HepG2 (cell line): ENCODE data around the gene INSRR. TPM values are rescaled to one million over a fixed set of nuclear protein-coding genes. Genes with fewer than 3 reads are reported as not detected.

Source experiments
- ATAC-seq: fragments of 200-7000 bp; cut with Tn5 transposase; 3 replicates; pipeline ENCODE4 v1.9.1; 2020; ENCODE audit warnings: mild to moderate bottlenecking, moderate library complexity
- BruUV-seq: library from RNA; stranded (reverse); fragments of 400-500 nt; replicated peaks from 2 replicates; lab custom pipeline; 2021; lab: Mats Ljungman, UMichigan
- CTCF ChIA-PET: fragments of 300-600 bp; formaldehyde crosslinking; extraction: SDS; loops from one replicate; lab custom pipeline; 2021; ENCODE audit warnings: low total read pairs, inconsistent platforms, low intra/inter-chr PET ratio; lab: Yijun Ruan, JAX
- POLR2A ChIA-PET: fragments of 350-600 bp; sonication (Branson Sonifier 250); formaldehyde crosslinking; loops from one replicate; lab custom pipeline; 2020; ENCODE audit warnings: antibody characterized with exemption, inconsistent platforms; lab: Yijun Ruan, JAX
- DNase-seq: peaks from one replicate; pipeline ENCODE4 v3.0.0-alpha.2; 2015; ENCODE audit warnings: low spot score
- FAIRE-seq: peaks from 3 replicates; lab custom pipeline; 2011; peaks lifted over from hg19 to GRCh38; lab: Jason Lieb, UNC
- H2AFZ ChIP-seq: one replicate; pipeline ENCODE4 v1.6.1; 2011; ENCODE audit warnings: low read length, inconsistent platforms
- H3K27ac ChIP-seq: fragments of 300-600 bp; 3 replicates; pipeline ENCODE4 v1.8.0; 2011; ENCODE audit warnings: mixed run types, mild to moderate bottlenecking, mixed read lengths, low read length, inconsistent platforms; ENCODE audit not compliant: insufficient read depth; ENCODE audit errors: extremely low read length
- H3K27me3 ChIP-seq, 2 experiments: fragments of 200-600 bp in 1 of 2; 2 replicates in 1 of 2; 3 replicates in 1 of 2; pipeline versions ENCODE4 v1.6.0 to v1.8.0; 2011; ENCODE audit warnings: low read length in 2 of 2, mild to moderate bottlenecking in 2 of 2, moderate library complexity in 2 of 2, inconsistent platforms in 1 of 2; ENCODE audit not compliant: insufficient read depth in 2 of 2, control insufficient read depth in 1 of 2
- H3K36me3 ChIP-seq, 2 experiments: fragments of 200-600 bp in 1 of 2; replicated peaks in 1 of 2; 2 replicates in 1 of 2; 3 replicates in 1 of 2; pipeline versions ENCODE4 v1.5.1 to v1.8.0; 2011; ENCODE audit warnings: low read length in 2 of 2, inconsistent platforms in 1 of 2; ENCODE audit not compliant: insufficient read depth in 2 of 2, control insufficient read depth in 1 of 2
- H3K4me1 ChIP-seq: 2 replicates; pipeline ENCODE4 v1.5.1; 2012; ENCODE audit warnings: low read length, inconsistent platforms; ENCODE audit not compliant: insufficient read depth
- H3K4me2 ChIP-seq: 2 replicates; pipeline ENCODE4 v1.6.0; 2011; ENCODE audit warnings: low read depth, low read length, inconsistent platforms
- H3K4me3 ChIP-seq, 3 experiments: fragments of 200-600 bp in 1 of 3; sonication (generic), shearing (Covaris generic) in 1 of 3; replicated peaks in 1 of 3; 2 replicates each; pipeline ENCODE4 v1.5.1; 2011 to 2016; ENCODE audit warnings: low read length in 3 of 3, inconsistent platforms in 2 of 3, low read depth in 2 of 3, mild to moderate bottlenecking in 2 of 3, control low read depth in 1 of 3, mixed read lengths in 1 of 3; ENCODE audit not compliant: insufficient read depth in 1 of 3
- H3K79me2 ChIP-seq: one replicate; pipeline ENCODE4 v1.6.1; 2011; ENCODE audit warnings: low read length, inconsistent platforms; ENCODE audit not compliant: insufficient read depth
- H3K9ac ChIP-seq: 2 replicates; pipeline ENCODE4 v1.6.0; 2011; ENCODE audit warnings: mild to moderate bottlenecking, low read depth, low read length, inconsistent platforms; ENCODE audit not compliant: insufficient read depth
- H3K9me3 ChIP-seq: 2 replicates; pipeline ENCODE4 v1.5.1; 2012; ENCODE audit warnings: mild to moderate bottlenecking, low read length
- H4K20me1 ChIP-seq: 2 replicates; pipeline ENCODE4 v1.6.0; 2011; ENCODE audit warnings: inconsistent platforms, mild to moderate bottlenecking, low read length, moderate library complexity; ENCODE audit not compliant: insufficient read depth
- MTA3 ChIP-seq: sonication (generic); formaldehyde crosslinking; IDR thresholded peaks from 2 replicates; pipeline ENCODE4 v1.4.0; 2020; ENCODE audit warnings: missing genetic modification reagents
- TRIM24 ChIP-seq: sonication (generic); formaldehyde crosslinking; IDR thresholded peaks from 2 replicates; pipeline ENCODE4 v1.8.0; 2022; ENCODE audit warnings: mild to moderate bottlenecking, missing genetic modification reagents
- U2AF2 ChIP-seq: fragments of 200-400 bp; formaldehyde crosslinking; IDR thresholded peaks from 2 replicates; pipeline ENCODE4 v1.6.1; 2017; ENCODE audit warnings: low read depth, mild to moderate bottlenecking, low read length
- ZNF124 ChIP-seq: sonication (generic); formaldehyde crosslinking; IDR thresholded peaks from 2 replicates; pipeline ENCODE4 v1.4.0; 2020; ENCODE audit warnings: missing genetic modification reagents
- ZNF776 ChIP-seq: sonication (generic); formaldehyde crosslinking; IDR thresholded peaks from 2 replicates; pipeline ENCODE4 v1.4.0; 2020; ENCODE audit warnings: mild to moderate bottlenecking, missing genetic modification reagents
- WGBS: methylation state at CpG from one replicate; pipeline ENCODE4 v1.1.6; 2017; ENCODE audit warnings: low lambda C conversion rate; 5-methylcytosine and 5-hydroxymethylcytosine counted together
- in situ Hi-C: cut with HindIII; loops from 2 replicates; pipeline ENCODE4 v1.10.0; 2017; ENCODE audit warnings: low pct_unique_long_range_greater_than_20kb; ENCODE audit not compliant: extremely low pct_ligation_motif_present
- intact Hi-C: fragments of 100-400 bp; cut with micrococcal nuclease; formaldehyde crosslinking; loops from one replicate; pipeline ENCODE4 v1.10.0; 2022; ENCODE audit not compliant: unreplicated experiment
- polyA plus RNA-seq, 8 experiments: library from polyadenylated mRNA; depleted of rRNA in 3 of 8; stranded (reverse) in 7 of 8; unstranded in 1 of 8; fragments of >200 nt; fragmentation: Illumina TruSeq in 4 of 8; extraction: Trizol in 4 of 8; gene quantifications; 2 replicates each; pipeline versions ENCODE4 v1.2.1 to v1.2.3, GENCODE V29; 2011 to 2016; ENCODE audit warnings: low read depth in 4 of 8, missing spikeins in 1 of 8, mixed read lengths in 1 of 8; ENCODE audit not compliant: insufficient read depth in 1 of 8
- total RNA-seq, 5 experiments: library from RNA; depleted of rRNA; stranded (reverse); fragments of >200 nt; fragmentation: Illumina TruSeq; extraction: Trizol; gene quantifications; 2 replicates each; pipeline ENCODE4 v1.2.3, GENCODE V29; 2016; ENCODE audit warnings: low read depth in 1 of 5
- TF ChIP-seq, protein P1 (sequence below): sonication (generic); formaldehyde crosslinking; IDR thresholded peaks from 2 replicates; pipeline ENCODE4 v1.4.0; 2020; ENCODE audit warnings: missing genetic modification reagents
- TF ChIP-seq, protein P2 (sequence below): sonication (generic); IDR thresholded peaks from 2 replicates; pipeline ENCODE4 v1.6.1; 2016; ENCODE audit warnings: low read depth, borderline replicate concordance
- TF ChIP-seq, protein P3 (sequence below): sonication (generic); formaldehyde crosslinking; IDR thresholded peaks from 2 replicates; pipeline ENCODE4 v1.8.0; 2022; ENCODE audit warnings: mild to moderate bottlenecking, missing genetic modification reagents; ENCODE audit not compliant: insufficient replicate concordance
- TF ChIP-seq, protein P4 (sequence below): sonication (generic); formaldehyde crosslinking; IDR thresholded peaks from 2 replicates; pipeline ENCODE4 v1.5.0; 2020; ENCODE audit warnings: mild to moderate bottlenecking, missing genetic modification reagents
- TF ChIP-seq, protein P5 (sequence below): sonication (generic); formaldehyde crosslinking; IDR thresholded peaks from 2 replicates; pipeline ENCODE4 v1.5.1; 2020; ENCODE audit warnings: missing genetic modification reagents, mild to moderate bottlenecking, borderline replicate concordance
- TF ChIP-seq, protein P6 (sequence below): sonication (generic); formaldehyde crosslinking; IDR thresholded peaks from 2 replicates; pipeline ENCODE4 v1.4.0; 2020; ENCODE audit warnings: missing genetic modification reagents

Gene INSRR
- total and polyA plus RNA-seq, 2 of the 13 experiments (the other 11 are each of a cell fraction or from before 2014, with no cell fraction given): not detected

DNA sequence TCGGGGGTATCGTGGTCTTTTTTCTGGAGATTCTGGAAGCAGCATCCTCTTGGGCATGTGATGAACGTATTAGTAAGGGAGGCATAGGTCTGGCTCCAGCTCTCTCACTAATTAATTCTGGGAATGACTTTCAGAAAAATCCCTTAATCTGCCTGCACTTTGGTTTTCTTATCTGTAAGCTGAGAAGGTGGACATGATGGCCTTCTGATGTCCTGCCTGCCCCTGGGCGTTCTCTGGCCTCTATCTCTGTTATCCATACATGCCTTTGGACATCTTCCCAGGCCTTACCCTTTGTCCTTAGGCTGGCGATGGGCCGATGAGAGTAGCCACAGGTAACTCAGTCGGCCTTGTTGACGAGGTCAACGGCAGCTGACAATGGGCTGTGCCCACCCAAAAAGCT, 10.5 kb upstream of the INSRR start:
- Histone ChIP-seq H3K9ac (no peak overlapping the region), H3K27ac (no peak overlapping the region), H3K79me2 (no peaks in the 10 kb centered on the region), H3K36me3 (no peaks in the 10 kb centered on the region), H3K4me2 (no peak overlapping the region), H3K9me3 (no peaks in the 10 kb centered on the region), H3K27me3 (peaks cover 6 to 58% of the 10 kb centered on the region in 2 experiments; a peak in 4 of 5 replicates), H4K20me1 (no peaks in the 10 kb centered on the region), H2AFZ (no peak overlapping the region), H3K4me1 (no peaks in the 10 kb centered on the region), H3K4me3 (no peak overlapping the region)
- intact Hi-C loops: loop anchor here (10.0 kb wide), 1 partner anchor 75 kb away; no protein-coding TSS in a partner anchor
- DNase-seq (no peak), ATAC-seq (no peak), FAIRE-seq (no peak)
- BruUV-seq: no TSS peak
- POLR2A ChIA-PET: no interaction called here
- WGBS: 6% methylated on average over 7 of the region's 9 CpGs
- in situ Hi-C loops: loop anchor here (10.0 kb wide), 1 partner anchor 175 kb away; no protein-coding TSS in a partner anchor
- CTCF ChIA-PET: no interaction called here
- TF ChIP-seq MTA3 (CRISPR knock-in tag) (no peak), ZNF124 (CRISPR knock-in tag) (no peak), TRIM24 (CRISPR knock-in tag) (no peak), U2AF2 (no peak), ZNF776 (CRISPR knock-in tag) (no peak)
- TF ChIP-seq, protein P1, sequence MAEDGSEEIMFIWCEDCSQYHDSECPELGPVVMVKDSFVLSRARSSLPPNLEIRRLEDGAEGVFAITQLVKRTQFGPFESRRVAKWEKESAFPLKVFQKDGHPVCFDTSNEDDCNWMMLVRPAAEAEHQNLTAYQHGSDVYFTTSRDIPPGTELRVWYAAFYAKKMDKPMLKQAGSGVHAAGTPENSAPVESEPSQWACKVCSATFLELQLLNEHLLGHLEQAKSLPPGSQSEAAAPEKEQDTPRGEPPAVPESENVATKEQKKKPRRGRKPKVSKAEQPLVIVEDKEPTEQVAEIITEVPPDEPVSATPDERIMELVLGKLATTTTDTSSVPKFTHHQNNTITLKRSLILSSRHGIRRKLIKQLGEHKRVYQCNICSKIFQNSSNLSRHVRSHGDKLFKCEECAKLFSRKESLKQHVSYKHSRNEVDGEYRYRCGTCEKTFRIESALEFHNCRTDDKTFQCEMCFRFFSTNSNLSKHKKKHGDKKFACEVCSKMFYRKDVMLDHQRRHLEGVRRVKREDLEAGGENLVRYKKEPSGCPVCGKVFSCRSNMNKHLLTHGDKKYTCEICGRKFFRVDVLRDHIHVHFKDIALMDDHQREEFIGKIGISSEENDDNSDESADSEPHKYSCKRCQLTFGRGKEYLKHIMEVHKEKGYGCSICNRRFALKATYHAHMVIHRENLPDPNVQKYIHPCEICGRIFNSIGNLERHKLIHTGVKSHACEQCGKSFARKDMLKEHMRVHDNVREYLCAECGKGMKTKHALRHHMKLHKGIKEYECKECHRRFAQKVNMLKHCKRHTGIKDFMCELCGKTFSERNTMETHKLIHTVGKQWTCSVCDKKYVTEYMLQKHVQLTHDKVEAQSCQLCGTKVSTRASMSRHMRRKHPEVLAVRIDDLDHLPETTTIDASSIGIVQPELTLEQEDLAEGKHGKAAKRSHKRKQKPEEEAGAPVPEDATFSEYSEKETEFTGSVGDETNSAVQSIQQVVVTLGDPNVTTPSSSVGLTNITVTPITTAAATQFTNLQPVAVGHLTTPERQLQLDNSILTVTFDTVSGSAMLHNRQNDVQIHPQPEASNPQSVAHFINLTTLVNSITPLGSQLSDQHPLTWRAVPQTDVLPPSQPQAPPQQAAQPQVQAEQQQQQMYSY (CRISPR knock-in tag): no peak
- TF ChIP-seq, protein P2, sequence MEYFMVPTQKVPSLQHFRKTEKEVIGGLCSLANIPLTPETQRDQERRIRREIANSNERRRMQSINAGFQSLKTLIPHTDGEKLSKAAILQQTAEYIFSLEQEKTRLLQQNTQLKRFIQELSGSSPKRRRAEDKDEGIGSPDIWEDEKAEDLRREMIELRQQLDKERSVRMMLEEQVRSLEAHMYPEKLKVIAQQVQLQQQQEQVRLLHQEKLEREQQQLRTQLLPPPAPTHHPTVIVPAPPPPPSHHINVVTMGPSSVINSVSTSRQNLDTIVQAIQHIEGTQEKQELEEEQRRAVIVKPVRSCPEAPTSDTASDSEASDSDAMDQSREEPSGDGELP: no peak
- TF ChIP-seq, protein P3, sequence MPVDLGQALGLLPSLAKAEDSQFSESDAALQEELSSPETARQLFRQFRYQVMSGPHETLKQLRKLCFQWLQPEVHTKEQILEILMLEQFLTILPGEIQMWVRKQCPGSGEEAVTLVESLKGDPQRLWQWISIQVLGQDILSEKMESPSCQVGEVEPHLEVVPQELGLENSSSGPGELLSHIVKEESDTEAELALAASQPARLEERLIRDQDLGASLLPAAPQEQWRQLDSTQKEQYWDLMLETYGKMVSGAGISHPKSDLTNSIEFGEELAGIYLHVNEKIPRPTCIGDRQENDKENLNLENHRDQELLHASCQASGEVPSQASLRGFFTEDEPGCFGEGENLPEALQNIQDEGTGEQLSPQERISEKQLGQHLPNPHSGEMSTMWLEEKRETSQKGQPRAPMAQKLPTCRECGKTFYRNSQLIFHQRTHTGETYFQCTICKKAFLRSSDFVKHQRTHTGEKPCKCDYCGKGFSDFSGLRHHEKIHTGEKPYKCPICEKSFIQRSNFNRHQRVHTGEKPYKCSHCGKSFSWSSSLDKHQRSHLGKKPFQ: no peak
- TF ChIP-seq, protein P4, sequence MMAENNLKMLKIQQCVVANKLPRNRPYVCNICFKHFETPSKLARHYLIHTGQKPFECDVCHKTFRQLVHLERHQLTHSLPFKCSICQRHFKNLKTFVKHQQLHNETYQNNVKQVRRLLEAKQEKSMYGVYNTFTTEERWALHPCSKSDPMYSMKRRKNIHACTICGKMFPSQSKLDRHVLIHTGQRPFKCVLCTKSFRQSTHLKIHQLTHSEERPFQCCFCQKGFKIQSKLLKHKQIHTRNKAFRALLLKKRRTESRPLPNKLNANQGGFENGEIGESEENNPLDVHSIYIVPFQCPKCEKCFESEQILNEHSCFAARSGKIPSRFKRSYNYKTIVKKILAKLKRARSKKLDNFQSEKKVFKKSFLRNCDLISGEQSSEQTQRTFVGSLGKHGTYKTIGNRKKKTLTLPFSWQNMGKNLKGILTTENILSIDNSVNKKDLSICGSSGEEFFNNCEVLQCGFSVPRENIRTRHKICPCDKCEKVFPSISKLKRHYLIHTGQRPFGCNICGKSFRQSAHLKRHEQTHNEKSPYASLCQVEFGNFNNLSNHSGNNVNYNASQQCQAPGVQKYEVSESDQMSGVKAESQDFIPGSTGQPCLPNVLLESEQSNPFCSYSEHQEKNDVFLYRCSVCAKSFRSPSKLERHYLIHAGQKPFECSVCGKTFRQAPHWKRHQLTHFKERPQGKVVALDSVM (CRISPR knock-in tag): no peak
- TF ChIP-seq, protein P5, sequence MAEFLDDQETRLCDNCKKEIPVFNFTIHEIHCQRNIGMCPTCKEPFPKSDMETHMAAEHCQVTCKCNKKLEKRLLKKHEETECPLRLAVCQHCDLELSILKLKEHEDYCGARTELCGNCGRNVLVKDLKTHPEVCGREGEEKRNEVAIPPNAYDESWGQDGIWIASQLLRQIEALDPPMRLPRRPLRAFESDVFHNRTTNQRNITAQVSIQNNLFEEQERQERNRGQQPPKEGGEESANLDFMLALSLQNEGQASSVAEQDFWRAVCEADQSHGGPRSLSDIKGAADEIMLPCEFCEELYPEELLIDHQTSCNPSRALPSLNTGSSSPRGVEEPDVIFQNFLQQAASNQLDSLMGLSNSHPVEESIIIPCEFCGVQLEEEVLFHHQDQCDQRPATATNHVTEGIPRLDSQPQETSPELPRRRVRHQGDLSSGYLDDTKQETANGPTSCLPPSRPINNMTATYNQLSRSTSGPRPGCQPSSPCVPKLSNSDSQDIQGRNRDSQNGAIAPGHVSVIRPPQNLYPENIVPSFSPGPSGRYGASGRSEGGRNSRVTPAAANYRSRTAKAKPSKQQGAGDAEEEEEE: no peak
- TF ChIP-seq, protein P6, sequence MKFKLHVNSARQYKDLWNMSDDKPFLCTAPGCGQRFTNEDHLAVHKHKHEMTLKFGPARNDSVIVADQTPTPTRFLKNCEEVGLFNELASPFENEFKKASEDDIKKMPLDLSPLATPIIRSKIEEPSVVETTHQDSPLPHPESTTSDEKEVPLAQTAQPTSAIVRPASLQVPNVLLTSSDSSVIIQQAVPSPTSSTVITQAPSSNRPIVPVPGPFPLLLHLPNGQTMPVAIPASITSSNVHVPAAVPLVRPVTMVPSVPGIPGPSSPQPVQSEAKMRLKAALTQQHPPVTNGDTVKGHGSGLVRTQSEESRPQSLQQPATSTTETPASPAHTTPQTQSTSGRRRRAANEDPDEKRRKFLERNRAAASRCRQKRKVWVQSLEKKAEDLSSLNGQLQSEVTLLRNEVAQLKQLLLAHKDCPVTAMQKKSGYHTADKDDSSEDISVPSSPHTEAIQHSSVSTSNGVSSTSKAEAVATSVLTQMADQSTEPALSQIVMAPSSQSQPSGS (CRISPR knock-in tag): no peak
